ENCODE results near the gene OR8J1.
"Not testable (repeated sequence)": the region's sequence is repeated elsewhere in the genome, so short reads cannot be mapped to it uniquely, and the experiment has no call there.

The OR8J1 gene, protein sequence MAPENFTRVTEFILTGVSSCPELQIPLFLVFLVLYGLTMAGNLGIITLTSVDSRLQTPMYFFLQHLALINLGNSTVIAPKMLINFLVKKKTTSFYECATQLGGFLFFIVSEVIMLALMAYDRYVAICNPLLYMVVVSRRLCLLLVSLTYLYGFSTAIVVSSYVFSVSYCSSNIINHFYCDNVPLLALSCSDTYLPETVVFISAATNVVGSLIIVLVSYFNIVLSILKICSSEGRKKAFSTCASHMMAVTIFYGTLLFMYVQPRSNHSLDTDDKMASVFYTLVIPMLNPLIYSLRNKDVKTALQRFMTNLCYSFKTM

DNA sequence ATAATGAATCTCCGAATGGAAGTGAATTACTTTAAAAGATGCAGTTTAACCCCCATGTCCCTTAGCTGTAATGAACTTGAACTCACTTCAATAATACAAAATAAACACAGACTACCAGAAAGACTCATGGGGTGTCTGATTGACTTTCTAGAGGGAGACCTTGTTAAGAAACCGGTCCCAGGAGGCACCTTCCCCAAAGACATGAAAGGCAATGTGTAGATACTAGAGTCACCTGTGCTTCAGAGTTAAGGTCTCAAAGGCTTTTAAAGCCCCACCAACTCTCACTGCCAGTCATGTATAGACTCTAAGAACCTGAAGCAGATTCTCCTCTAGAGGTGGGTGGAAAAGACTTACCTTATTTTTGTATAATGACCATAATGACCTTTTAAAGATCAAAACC, at the start of gene OR8J1:
Gene OR8J1 (plus strand): TSS at position 301 of the 400 bp plus-strand sequence. CDS start 5,956 bp downstream, outside the sequence.
- no peak for DNase-seq

DNA sequence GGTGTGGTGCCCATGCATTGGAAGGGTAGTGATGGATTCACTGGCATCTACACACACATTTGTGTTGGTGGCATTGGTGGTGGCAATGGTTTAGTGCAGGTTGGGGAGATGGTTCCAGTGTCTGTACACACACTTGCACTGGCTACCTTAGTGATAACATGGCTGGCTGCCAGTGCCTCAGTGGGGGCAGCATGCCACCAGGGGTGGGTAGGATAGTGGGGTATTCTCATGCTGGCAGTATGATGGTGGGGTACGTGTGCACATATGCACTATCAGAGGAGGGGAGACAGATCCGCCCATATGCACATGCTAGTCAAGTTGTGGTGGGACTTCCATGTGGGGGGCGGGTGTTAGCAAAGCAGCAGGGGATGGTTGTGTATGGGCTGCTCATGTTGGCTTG, 46.3 kb upstream of the OR8J1 start:
- no peak for DNase-seq

DNA sequence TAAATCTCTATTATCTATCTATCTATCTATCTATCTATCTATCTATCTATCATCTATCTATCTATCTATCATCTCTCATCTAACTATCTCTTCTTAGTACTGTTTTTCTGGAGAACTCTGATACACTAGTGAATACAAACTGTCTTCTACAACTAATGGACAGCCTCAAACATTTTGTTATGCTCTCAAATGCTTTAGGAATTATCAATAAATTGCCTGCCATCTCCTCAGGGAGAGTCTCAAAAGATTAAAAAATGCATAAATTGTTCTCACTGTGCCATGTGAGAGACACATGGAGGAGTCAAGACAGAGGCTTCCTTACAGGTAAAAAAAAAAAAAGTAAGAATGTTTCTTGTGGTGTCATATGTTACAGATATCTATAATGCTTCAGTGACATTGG, 39.2 kb upstream of the OR8J1 start, which contains the start of gene OR8K3:
Gene OR8K3 (plus strand): TSS at position 301 of the 400 bp plus-strand sequence. CDS start 3,163 bp downstream, outside the sequence.
- no peak for DNase-seq

DNA sequence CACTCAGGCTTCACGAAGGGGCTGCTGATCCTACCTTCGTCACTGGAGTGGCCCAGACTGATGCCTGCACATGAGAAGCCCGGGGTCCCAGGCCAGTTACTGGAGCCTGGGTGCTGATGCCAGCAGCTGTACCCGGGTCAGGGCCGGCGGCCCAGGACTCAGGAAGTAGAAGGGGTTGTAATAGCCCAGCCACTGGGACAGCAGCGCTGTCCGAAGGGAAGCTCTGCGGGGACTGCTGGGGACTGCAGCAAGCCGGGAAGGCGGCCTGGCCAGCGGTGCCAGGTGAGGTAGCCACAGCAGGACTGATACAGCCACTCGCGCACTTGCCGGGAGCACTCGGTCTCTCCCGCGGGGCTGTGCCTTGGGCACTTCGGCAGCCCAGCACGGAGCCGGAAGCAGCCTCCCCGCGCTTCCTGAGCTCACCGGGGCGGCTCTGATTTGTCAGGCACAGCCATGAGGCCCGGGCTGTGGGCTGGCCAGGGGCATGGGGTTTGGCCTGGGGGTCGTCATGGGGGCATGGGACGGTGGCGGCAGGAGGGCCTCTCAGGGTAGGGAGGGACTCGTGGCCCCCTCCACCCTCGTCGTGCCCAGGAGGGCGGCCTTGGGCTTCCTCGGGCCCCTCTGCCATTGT, 22.1 kb upstream of the OR8J1 start:
- no peak for DNase-seq

DNA sequence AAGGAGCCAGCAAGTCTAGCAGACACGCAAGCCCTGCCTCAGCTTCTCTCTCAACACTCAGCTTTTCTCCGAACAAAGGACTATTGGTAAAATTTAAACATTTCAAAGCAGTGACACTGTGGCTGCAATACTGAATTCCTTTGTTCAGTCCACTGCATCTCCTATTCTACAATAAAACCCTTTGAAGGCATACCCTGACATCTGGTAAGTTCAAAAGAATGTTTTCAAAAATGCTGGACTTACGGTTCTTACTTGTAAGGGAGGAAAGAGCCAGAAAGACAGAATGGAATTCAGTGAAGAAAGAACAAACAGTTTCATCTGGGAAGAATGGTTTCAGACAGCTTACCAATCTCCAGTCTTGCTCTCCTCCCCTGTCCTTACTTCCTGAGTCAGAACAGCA, 20.9 kb upstream of the OR8J1 start:
- DNase-seq = no peak

DNA sequence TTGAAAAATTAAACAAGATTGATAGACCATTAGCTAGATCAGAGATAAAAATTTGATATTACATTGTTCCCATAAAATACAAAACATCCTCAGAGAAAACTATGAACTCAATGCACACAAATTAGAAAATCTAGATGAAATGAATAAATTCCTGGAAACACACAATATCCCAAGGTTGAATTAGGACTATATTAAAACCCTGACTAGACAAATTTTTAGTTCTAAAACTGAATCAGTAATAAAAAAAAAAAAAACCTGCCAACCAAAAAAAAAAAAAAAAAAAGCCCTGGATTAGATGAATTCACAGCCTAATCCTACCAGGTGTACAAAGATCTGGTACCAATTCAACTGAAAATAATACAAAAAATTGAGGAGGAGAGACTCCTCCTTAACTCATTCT, 13.8 kb upstream of the OR8J1 start:
- no peak for DNase-seq

DNA sequence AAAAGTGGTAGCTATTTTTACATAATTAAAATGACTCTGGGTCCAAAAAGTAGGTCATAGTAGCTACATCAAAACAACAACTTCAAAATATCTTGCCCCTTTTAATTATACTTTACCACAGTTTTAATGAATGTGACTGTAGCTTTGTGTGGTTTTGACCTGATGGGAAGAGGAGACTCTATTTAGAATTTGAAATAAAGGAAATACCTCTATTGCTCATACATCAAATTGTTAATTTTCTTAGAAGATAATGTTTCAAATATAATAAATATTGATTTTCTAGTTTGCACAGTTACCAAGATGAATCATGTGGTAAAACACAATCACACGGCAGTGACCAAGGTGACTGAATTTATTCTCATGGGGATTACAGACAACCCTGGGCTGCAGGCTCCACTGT, 8.4 kb upstream of the OR8J1 start, which contains the start of gene OR8K1:
Gene OR8K1 (plus strand): TSS at position 301 of the 400 bp plus-strand sequence. CDS start 0 bp downstream, at position 301.
- no peak for DNase-seq

DNA sequence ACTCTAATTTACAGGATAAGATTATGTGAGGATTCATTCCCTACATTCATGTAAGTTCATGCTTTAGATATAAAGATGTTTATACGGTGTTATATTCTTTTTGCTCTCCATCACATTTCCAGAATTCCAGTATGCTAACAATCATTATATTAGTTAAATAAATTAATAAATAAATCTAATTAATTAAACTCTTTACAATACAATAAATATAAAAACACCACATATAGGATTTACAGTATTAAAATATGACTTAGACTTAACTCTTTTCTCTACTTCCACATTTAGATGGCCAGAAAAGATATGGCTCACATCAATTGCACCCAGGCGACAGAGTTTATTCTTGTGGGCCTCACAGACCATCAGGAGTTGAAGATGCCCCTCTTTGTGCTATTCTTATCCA, 21.2 kb downstream of the OR8J1 start, which contains the start of gene OR8U1:
Gene OR8U1 (plus strand): TSS at position 301 of the 400 bp plus-strand sequence. CDS start 0 bp downstream, at position 301.
- DNase-seq = no peak

DNA sequence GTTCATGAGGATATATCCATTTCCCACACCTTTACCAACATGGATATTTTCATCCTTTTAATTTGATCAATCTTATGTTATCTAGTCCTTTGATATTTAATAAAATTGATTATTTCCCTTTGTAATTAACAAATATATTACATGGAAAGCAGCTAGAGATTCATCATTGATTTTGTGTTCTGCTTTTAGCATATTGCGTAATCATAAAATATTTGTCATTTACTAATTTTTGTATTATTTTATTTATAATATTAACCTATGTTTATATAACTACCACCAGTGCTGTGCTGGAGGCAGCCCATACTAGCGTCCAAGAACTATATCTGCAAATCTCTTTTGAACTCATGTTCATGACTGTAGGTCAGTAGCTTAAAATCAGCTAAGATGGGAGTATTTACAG, 26.0 kb downstream of the OR8J1 start:
- no peak for DNase-seq

DNA sequence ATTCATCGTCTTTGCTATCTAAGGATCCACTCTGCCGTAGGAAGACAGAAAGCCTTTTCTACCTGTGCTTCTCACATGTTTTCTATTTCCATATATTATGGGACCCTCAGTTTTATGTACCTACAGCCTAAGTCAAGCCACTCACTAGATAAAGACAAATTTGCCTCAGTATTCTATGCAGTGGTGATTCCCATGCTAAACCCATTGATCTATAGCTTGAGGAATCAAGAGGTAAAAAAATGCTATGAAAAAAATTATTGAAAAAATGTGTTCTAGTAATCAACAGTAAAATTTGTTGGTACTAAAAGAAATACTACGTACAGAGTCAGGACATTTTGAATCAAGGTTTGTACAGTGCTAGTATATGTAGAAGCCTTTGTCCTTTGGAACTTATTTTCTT, 40.3 kb downstream of the OR8J1 start:
- DNase-seq = no peak

DNA sequence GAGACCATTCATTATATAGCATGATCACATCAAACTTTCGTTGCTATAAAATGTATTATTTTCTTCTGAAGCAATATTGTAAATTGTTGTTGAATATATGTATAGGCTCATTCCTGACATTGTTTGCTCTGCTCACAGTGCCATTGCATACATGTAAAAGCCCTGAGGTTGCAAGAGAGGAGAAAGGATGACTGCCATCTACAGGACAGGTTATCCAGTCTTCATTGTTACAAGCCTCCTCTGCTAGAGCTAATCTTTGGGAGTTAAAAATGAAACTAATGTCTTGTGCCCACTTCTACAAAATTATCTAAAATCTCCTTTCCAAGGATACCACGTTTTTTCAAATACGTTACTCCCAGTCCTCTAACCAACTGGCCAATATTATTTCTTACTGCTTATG, 42.0 kb downstream of the OR8J1 start:
- DNase-seq = peak in 1 of 2 experiments; percentile 2

DNA sequence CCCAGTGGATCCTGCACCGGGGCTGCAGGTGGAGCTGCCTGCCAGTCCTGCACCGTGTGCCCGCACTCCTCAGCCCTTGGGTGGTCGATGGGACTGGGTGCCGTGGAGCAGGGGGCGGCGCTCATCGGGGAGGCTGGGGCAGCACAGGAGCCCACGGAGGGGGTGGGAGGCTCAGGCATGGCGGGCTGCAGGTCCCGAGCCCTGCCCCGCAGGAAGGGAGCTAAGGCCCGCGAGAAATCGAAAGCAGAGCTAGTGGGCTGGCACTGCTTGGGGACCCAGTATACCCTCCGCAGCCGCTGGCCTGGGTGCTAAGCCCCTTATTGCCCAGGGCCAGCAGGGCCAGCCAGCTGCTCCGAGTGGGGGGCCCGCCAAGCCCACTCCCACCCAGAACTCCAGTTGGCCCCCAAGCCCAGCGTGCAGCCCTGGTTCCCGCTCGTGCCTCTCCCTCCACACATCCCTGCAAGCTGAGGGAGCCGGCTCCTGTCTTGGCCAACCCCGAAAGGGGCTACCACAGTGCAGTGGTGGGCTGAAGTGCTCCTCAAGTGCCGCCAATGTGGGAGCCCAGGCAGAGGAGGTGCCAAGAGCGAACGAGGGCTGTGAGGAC, 47.9 kb downstream of the OR8J1 start:
- not testable (repeated sequence) for DNase-seq

DNA sequence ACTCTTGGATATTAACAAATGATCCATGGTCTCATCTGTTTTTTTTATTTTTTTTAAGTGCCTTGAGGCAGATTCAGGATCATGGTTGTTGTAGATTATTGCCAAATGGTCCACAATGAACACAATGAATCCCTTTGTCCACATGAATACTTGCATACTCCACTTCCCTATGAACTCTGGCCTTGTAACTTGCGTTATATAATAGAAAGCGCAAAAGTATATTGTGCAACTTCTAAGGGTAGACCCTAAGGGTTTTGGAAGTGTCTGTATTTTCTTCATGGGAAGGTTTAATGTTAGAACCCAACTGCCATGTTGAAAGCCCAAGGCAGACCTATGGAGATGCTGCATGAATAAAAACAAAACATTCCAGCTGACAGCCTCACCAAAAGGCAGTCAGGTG, 50.3 kb downstream of the OR8J1 start:
- DNase-seq = no peak

DNA sequence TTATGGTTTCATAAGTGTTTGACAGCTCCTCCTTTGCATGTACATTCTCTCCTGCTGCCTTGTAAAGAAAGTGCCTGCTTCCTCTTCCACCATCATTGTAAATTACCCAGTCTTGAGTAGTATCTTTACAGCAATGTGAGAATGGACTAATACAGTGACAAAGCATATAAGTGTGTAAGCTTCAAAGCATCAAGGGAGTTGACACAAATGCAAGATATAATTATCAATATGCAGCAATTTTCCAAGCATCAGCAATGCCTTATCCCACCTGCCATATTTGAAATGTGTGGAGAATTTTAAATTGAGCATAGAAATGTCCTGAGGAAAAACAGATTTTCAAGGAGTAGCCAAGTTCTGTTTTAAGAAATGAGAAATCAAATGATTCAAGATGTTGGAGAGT, 56.7 kb downstream of the OR8J1 start:
- no peak for DNase-seq

Measured in Kasumi-1 (cell line).